Smooth muscle cell of the brain vasculature (primary cell): ENCODE results near the gene RDH13.
"Not testable (repeated sequence)": the region's sequence is repeated elsewhere in the genome, so short reads cannot be mapped to it uniquely, and the experiment has no call there.

Experiments used
- DNase-seq: peaks from one replicate; pipeline ENCODE4 v3.0.0-alpha.2; 2012; ENCODE audit warnings: low read depth, low spot score

RDH13 gene

GRCh38 chr19:55044771-55045716, 17.9 kb downstream of the RDH13 start:
- no peak for DNase-seq

- DNase-seq, result no peak
Measured at GRCh38 chr19:55044286-55044685, 18.7 kb downstream of the RDH13 start.

- no peak for DNase-seq
Measured at GRCh38 chr19:55042688-55043087, 20.3 kb downstream of the RDH13 start.

GRCh38 chr19:55042344-55042678, 20.6 kb downstream of the RDH13 start:
- DNase-seq, result no peak

GRCh38 chr19:55041627-55042343, 21.2 kb downstream of the RDH13 start:
- no peak for DNase-seq

GRCh38 chr19:55041244-55041626, 21.7 kb downstream of the RDH13 start:
- no peak for DNase-seq

- not testable (repeated sequence) for DNase-seq
Measured at GRCh38 chr19:55040654-55041053, 22.3 kb downstream of the RDH13 start.

- not testable (repeated sequence) for DNase-seq
Measured at GRCh38 chr19:55037603-55038002, 25.3 kb downstream of the RDH13 start.

- no peak for DNase-seq
Measured at GRCh38 chr19:55036058-55036457, 26.9 kb downstream of the RDH13 start.

- DNase-seq, result no peak
Measured at GRCh38 chr19:55034751-55035150, 28.2 kb downstream of the RDH13 start.

GRCh38 chr19:55032976-55033643, 29.8 kb downstream of the RDH13 start:
- not testable (repeated sequence) for DNase-seq

- no peak for DNase-seq
Measured at GRCh38 chr19:55032170-55032800, 30.7 kb downstream of the RDH13 start.

GRCh38 chr19:55031178-55031577, 31.8 kb downstream of the RDH13 start:
- no peak for DNase-seq

GRCh38 chr19:55028757-55029156, 34.2 kb downstream of the RDH13 start:
- DNase-seq, result no peak

GRCh38 chr19:55027472-55028337, 35.2 kb downstream of the RDH13 start:
- DNase-seq, result no peak

GRCh38 chr19:55027140-55027471, 35.8 kb downstream of the RDH13 start:
- not testable (repeated sequence) for DNase-seq

GRCh38 chr19:55024111-55024510, 38.8 kb downstream of the RDH13 start:
- DNase-seq, result no peak

- not testable (repeated sequence) for DNase-seq
Measured at GRCh38 chr19:55020351-55020750, 42.6 kb downstream of the RDH13 start.

- DNase-seq, result no peak
Measured at GRCh38 chr19:55018633-55019032, 44.3 kb downstream of the RDH13 start.

GRCh38 chr19:55018216-55018615, 44.7 kb downstream of the RDH13 start:
- DNase-seq, result no peak

GRCh38 chr19:55016017-55016416, 46.9 kb downstream of the RDH13 start:
- DNase-seq, result no peak
